H9 (cell line): Measurements from ENCODE around the gene SCAMP5. TPM values are rescaled to one million over a fixed set of nuclear protein-coding genes. Genes with fewer than 3 reads are reported as not detected.

Source experiments
- DNase-seq: peaks from one replicate; pipeline ENCODE4 v3.0.0-alpha.2; 2017
- H2AFZ ChIP-seq: one replicate; pipeline ENCODE4 v1.6.1; 2013; ENCODE audit warnings: mild to moderate bottlenecking, low read length, control low read depth, moderate library complexity
- H2AK5ac ChIP-seq: 2 replicates; pipeline ENCODE4 v1.6.1; 2013; ENCODE audit warnings: low read length, control low read depth, mixed read lengths; ENCODE audit not compliant: insufficient read length
- H2BK120ac ChIP-seq: one replicate; pipeline ENCODE4 v1.6.1; 2013; ENCODE audit warnings: low read depth, mild to moderate bottlenecking, low read length, control low read depth, inconsistent platforms; ENCODE audit not compliant: poor library complexity, severe bottlenecking
- H2BK12ac ChIP-seq: 2 replicates; pipeline ENCODE4 v1.6.1; 2013; ENCODE audit warnings: low read length, control low read depth, mixed read lengths, low read depth; ENCODE audit not compliant: insufficient read length
- H2BK15ac ChIP-seq: 2 replicates; pipeline ENCODE4 v1.6.1; 2013; ENCODE audit warnings: low read depth, low read length, control low read depth
- H2BK20ac ChIP-seq: one replicate; pipeline ENCODE4 v1.6.1; 2013; ENCODE audit warnings: low read depth, mild to moderate bottlenecking, low read length, control low read depth, inconsistent platforms; ENCODE audit not compliant: poor library complexity, severe bottlenecking
- H2BK5ac ChIP-seq: 2 replicates; pipeline ENCODE4 v1.6.1; 2013; ENCODE audit warnings: low read length, control low read depth, mixed read lengths; ENCODE audit not compliant: insufficient read length
- H3K14ac ChIP-seq: 2 replicates; pipeline ENCODE4 v1.6.1; 2013; ENCODE audit warnings: low read length, control low read depth; ENCODE audit not compliant: insufficient read depth
- H3K18ac ChIP-seq: 2 replicates; pipeline ENCODE4 v1.6.1; 2013; ENCODE audit warnings: low read depth, mild to moderate bottlenecking, mixed read lengths, low read length, control low read depth; ENCODE audit not compliant: insufficient read length
- H3K23ac ChIP-seq: 2 replicates; pipeline ENCODE4 v1.6.1; 2013; ENCODE audit warnings: low read length, control low read depth, mixed read lengths, low read depth; ENCODE audit not compliant: insufficient read length
- H3K23me2 ChIP-seq: 2 replicates; pipeline ENCODE4 v1.6.1; 2013; ENCODE audit warnings: low read depth, mild to moderate bottlenecking, mixed read lengths, low read length, control low read depth; ENCODE audit not compliant: insufficient read length, poor library complexity, severe bottlenecking
- H3K27ac ChIP-seq: 2 replicates; pipeline ENCODE4 v1.5.1; 2013; ENCODE audit warnings: low read length, control low read depth, mixed read lengths, low read depth; ENCODE audit not compliant: insufficient read length
- H3K27me3 ChIP-seq: 2 replicates; pipeline ENCODE4 v1.6.1; 2013; ENCODE audit warnings: low read length, control low read depth, inconsistent platforms; ENCODE audit not compliant: insufficient read depth
- H3K4ac ChIP-seq: 2 replicates; pipeline ENCODE4 v1.6.1; 2013; ENCODE audit warnings: low read depth, mild to moderate bottlenecking, control low read depth, inconsistent platforms, low read length, moderate library complexity
- H3K4me1 ChIP-seq: 2 replicates; pipeline ENCODE4 v1.6.1; 2013; ENCODE audit warnings: low read length, control low read depth, inconsistent platforms; ENCODE audit not compliant: insufficient read depth
- H3K4me2 ChIP-seq: 2 replicates; pipeline ENCODE4 v1.6.1; 2013; ENCODE audit warnings: low read length, control low read depth, mixed read lengths; ENCODE audit not compliant: insufficient read length, insufficient read depth
- H3K56ac ChIP-seq: 2 replicates; pipeline ENCODE4 v1.6.1; 2013; ENCODE audit warnings: low read depth, mild to moderate bottlenecking, mixed read lengths, low read length, control low read depth; ENCODE audit not compliant: insufficient read length
- H3K79me1 ChIP-seq: 2 replicates; pipeline ENCODE4 v1.6.1; 2013; ENCODE audit warnings: low read depth, mild to moderate bottlenecking, moderate library complexity, low read length, control low read depth, inconsistent platforms; ENCODE audit not compliant: insufficient read depth, poor library complexity, severe bottlenecking
- H3K79me2 ChIP-seq: 2 replicates; pipeline ENCODE4 v1.6.1; 2013; ENCODE audit warnings: low read length, control low read depth, inconsistent platforms; ENCODE audit not compliant: insufficient read depth
- H3K9ac ChIP-seq: 2 replicates; pipeline ENCODE4 v1.6.1; 2013; ENCODE audit warnings: low read length, control low read depth, mixed read lengths; ENCODE audit not compliant: insufficient read length; ENCODE audit errors: extremely low read depth
- H3K9me3 ChIP-seq: one replicate; pipeline ENCODE4 v1.6.1; 2013; ENCODE audit warnings: low read depth, low read length, inconsistent platforms; ENCODE audit not compliant: control insufficient read depth
- H3T11ph ChIP-seq: one replicate; pipeline ENCODE4 v1.6.1; 2013; ENCODE audit warnings: mild to moderate bottlenecking, low read length, control low read depth, inconsistent platforms
- H4K20me1 ChIP-seq: one replicate; pipeline ENCODE4 v1.6.1; 2013; ENCODE audit not compliant: control insufficient read depth, insufficient read length, insufficient read depth
- H4K5ac ChIP-seq: 2 replicates; pipeline ENCODE4 v1.6.1; 2013; ENCODE audit warnings: low read depth, mild to moderate bottlenecking, mixed read lengths, low read length, control low read depth; ENCODE audit not compliant: insufficient read length
- H4K8ac ChIP-seq: replicated peaks from 2 replicates; pipeline ENCODE4 v1.6.1; 2013; ENCODE audit warnings: low read length, control low read depth, mixed read lengths, low read depth; ENCODE audit not compliant: insufficient read length
- H4K91ac ChIP-seq: 2 replicates; pipeline ENCODE4 v1.6.1; 2013; ENCODE audit warnings: low read depth, mild to moderate bottlenecking, moderate library complexity, mixed read lengths, low read length, control low read depth; ENCODE audit not compliant: insufficient read length
- H3K27ac Mint-ChIP-seq, 3 experiments: 2 replicates in 2 of 3; 3 replicates in 1 of 3; pipeline ENCODE4 v1.8.0; 2020 to 2021; ENCODE audit warnings: mixed read lengths in 3 of 3, mild to moderate bottlenecking in 1 of 3, moderate library complexity in 1 of 3
- H3K27me3 Mint-ChIP-seq: 2 replicates; pipeline ENCODE4 v1.8.0; 2021; ENCODE audit warnings: low read depth, mild to moderate bottlenecking, moderate library complexity, mixed read lengths
- H3K36me3 Mint-ChIP-seq, 3 experiments: 2 replicates in 2 of 3; 3 replicates in 1 of 3; pipeline ENCODE4 v1.8.0; 2020 to 2021; ENCODE audit warnings: low read depth in 3 of 3, mixed read lengths in 3 of 3; ENCODE audit not compliant: insufficient read depth in 1 of 3
- H3K4me1 Mint-ChIP-seq, 2 experiments: 2 replicates each; pipeline ENCODE4 v1.8.0; 2020; ENCODE audit warnings: mixed read lengths in 2 of 2
- H3K4me3 Mint-ChIP-seq, 2 experiments: 2 replicates in 1 of 2; 3 replicates in 1 of 2; pipeline ENCODE4 v1.8.0; 2020 to 2021; ENCODE audit warnings: mild to moderate bottlenecking in 2 of 2, mixed read lengths in 2 of 2, moderate library complexity in 1 of 2
- H3K9me3 Mint-ChIP-seq, 2 experiments: 2 replicates in 1 of 2; 3 replicates in 1 of 2; pipeline ENCODE4 v1.8.0; 2020; ENCODE audit warnings: mild to moderate bottlenecking in 2 of 2, mixed read lengths in 2 of 2, moderate library complexity in 1 of 2
- WGBS: extraction: QIAGEN DNeasy Blood & Tissue Kit; methylation state at CpG from one replicate; pipeline ENCODE4 v1.1.7; 2013; ENCODE audit warnings: missing lambda C conversion rate, low lambda C conversion rate, mixed read lengths; ENCODE audit not compliant: insufficient read length; ENCODE audit errors: extremely low coverage; 5-methylcytosine and 5-hydroxymethylcytosine counted together
- long read RNA-seq: library from polyadenylated mRNA; unstranded; transcript quantifications from one replicate; pipeline ENCODE4 v2.0.0, GENCODE V29; 2020
- total RNA-seq: library from RNA; stranded (reverse); gene quantifications from 2 replicates; pipeline ENCODE4 v1.2.1, GENCODE V29; 2021
- TF ChIP-seq, protein P1 (sequence below): fragments of 200-600 bp; sonication (generic); conservative IDR thresholded peaks from 3 replicates; pipeline ENCODE4 v1.8.0; 2021; ENCODE audit warnings: antibody characterized with exemption, mild to moderate bottlenecking

SCAMP5 gene, protein sequence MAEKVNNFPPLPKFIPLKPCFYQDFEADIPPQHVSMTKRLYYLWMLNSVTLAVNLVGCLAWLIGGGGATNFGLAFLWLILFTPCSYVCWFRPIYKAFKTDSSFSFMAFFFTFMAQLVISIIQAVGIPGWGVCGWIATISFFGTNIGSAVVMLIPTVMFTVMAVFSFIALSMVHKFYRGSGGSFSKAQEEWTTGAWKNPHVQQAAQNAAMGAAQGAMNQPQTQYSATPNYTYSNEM
- 45.8 and 47.8 TPM in 2 replicates for total RNA-seq
- long read RNA-seq, transcript SCAMP5-202 (7 exons, 3,411 nt): minor isoform, 15 of 57 reads
- long read RNA-seq, transcript SCAMP5-205 (6 exons, 1,206 nt): major isoform, 17 of 57 reads
- long read RNA-seq, partial matches to known transcripts: 2 of 57 reads
- long read RNA-seq, other reads (novel, unspliced or antisense): 19 of 57 reads

GRCh38 chr15:74995182-74995778 is at the start of gene SCAMP5:
SCAMP5 (plus strand) TSS chr15:74995563; CDS start chr15:75011840, 16,277 bp downstream.
- WGBS: no CpG with 5 or more reads among the region's 58 CpGs
- Histone ChIP-seq H2BK120ac (no peak within 1 kb of the TSS), H3K23me2 (peaks cover 8% of the 10 kb centered on the region), H2BK12ac (no peak within 1 kb of the TSS), H3K4ac (no peak within 1 kb of the TSS), H3K14ac (peak within 1 kb of the TSS; percentile 80; the same call in 1 of the 2 replicates), H3K9ac (peak within 1 kb of the TSS; percentile 76), H2AK5ac (no peak within 1 kb of the TSS), H3K56ac (no peak within 1 kb of the TSS), H3K4me1 (no peaks in the 10 kb centered on the region), H4K91ac (no peak within 1 kb of the TSS), H4K5ac (no peak within 1 kb of the TSS), H3K79me2 (no peaks in the 10 kb centered on the region), H3K23ac (no peak within 1 kb of the TSS), H2BK15ac (no peak within 1 kb of the TSS), H4K8ac (no peak within 1 kb of the TSS), H3K27me3 (no peaks in the 10 kb centered on the region), H2BK5ac (no peak within 1 kb of the TSS), H3T11ph (no peak within 1 kb of the TSS), H3K18ac (peak within 1 kb of the TSS; percentile 76), H4K20me1 (no peaks in the 10 kb centered on the region), H3K9me3 (no peaks in the 10 kb centered on the region), H2AFZ (no peak within 1 kb of the TSS), H2BK20ac (no peak within 1 kb of the TSS), H3K27ac (no peak within 1 kb of the TSS), H3K4me2 (peak within 1 kb of the TSS; percentile 82), H3K79me1 (peaks cover 2% of the 10 kb centered on the region)
- peak within 1 kb of the TSS in 1 of 3 experiments; percentile 32; a peak in 4 of 7 replicates for H3K27ac Mint-ChIP-seq
- peaks cover 32% of the 10 kb centered on the region for H3K27me3 Mint-ChIP-seq
- H3K36me3 Mint-ChIP-seq: peaks cover 8 to 16% (median 14%) of the 10 kb centered on the region in 3 experiments; a peak in 6 of 7 replicates
- peak; percentile 98 for DNase-seq
- peaks cover 2 to 4% of the 10 kb centered on the region in 2 experiments; a peak in 3 of 5 replicates for H3K9me3 Mint-ChIP-seq
- TF ChIP-seq, protein P1, sequence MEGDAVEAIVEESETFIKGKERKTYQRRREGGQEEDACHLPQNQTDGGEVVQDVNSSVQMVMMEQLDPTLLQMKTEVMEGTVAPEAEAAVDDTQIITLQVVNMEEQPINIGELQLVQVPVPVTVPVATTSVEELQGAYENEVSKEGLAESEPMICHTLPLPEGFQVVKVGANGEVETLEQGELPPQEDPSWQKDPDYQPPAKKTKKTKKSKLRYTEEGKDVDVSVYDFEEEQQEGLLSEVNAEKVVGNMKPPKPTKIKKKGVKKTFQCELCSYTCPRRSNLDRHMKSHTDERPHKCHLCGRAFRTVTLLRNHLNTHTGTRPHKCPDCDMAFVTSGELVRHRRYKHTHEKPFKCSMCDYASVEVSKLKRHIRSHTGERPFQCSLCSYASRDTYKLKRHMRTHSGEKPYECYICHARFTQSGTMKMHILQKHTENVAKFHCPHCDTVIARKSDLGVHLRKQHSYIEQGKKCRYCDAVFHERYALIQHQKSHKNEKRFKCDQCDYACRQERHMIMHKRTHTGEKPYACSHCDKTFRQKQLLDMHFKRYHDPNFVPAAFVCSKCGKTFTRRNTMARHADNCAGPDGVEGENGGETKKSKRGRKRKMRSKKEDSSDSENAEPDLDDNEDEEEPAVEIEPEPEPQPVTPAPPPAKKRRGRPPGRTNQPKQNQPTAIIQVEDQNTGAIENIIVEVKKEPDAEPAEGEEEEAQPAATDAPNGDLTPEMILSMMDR: no peak
- peaks cover 13 to 16% of the 10 kb centered on the region in 2 experiments for H3K4me1 Mint-ChIP-seq
- peak within 1 kb of the TSS; percentile 84 to 92 for H3K4me3 Mint-ChIP-seq
